Neural cell (in vitro differentiated cells): ENCODE data around the gene MAP3K13. TPM values are rescaled to one million over a fixed set of nuclear protein-coding genes. Genes with fewer than 3 reads are reported as not detected.

Source experiments
- H2AFZ ChIP-seq: fragments of 200-600, 300-800 bp; sonication (generic), shearing (Covaris generic); 2 replicates; pipeline ENCODE4 v1.6.0; 2014; ENCODE audit warnings: low read depth, mild to moderate bottlenecking, antibody characterized with exemption, low read length, moderate library complexity
- H3F3A ChIP-seq: fragments of 200-600 bp; shearing (Covaris generic); 2 replicates; pipeline ENCODE4 v1.6.1; 2016; ENCODE audit warnings: mild to moderate bottlenecking, moderate library complexity, mixed read lengths, antibody characterized with exemption, low read length; ENCODE audit not compliant: insufficient read depth, poor library complexity, severe bottlenecking
- H3K27ac ChIP-seq: fragments of 200-600, 300-800 bp; sonication (generic), shearing (Covaris generic); 2 replicates; pipeline ENCODE4 v1.5.1; 2014; ENCODE audit warnings: mild to moderate bottlenecking, low read length, moderate library complexity
- H3K27me3 ChIP-seq: fragments of 300-800, 200-600 bp; sonication (generic), shearing (Covaris generic); 2 replicates; pipeline ENCODE4 v1.6.0; 2014; ENCODE audit warnings: mild to moderate bottlenecking, low read depth, low read length, moderate library complexity; ENCODE audit not compliant: insufficient read depth
- H3K36me3 ChIP-seq: fragments of 300-800, 200-600 bp; sonication (generic), shearing (Covaris generic); 2 replicates; pipeline ENCODE4 v1.5.1; 2014; ENCODE audit warnings: mild to moderate bottlenecking, antibody characterized with exemption, low read length, moderate library complexity; ENCODE audit not compliant: insufficient read depth
- H3K4me2 ChIP-seq: fragments of 300-800, 200-600 bp; sonication (generic), shearing (Covaris generic); 2 replicates; pipeline ENCODE4 v1.6.0; 2014; ENCODE audit warnings: mild to moderate bottlenecking, low read length
- H3K4me3 ChIP-seq: fragments of 300-800, 200-600 bp; sonication (generic), shearing (Covaris generic); 2 replicates; pipeline ENCODE4 v1.5.1; 2014; ENCODE audit warnings: mild to moderate bottlenecking, low read length, moderate library complexity
- H3K79me2 ChIP-seq: fragments of 200-600 bp; shearing (Covaris generic); replicated peaks from 2 replicates; pipeline ENCODE4 v1.6.0; 2014; ENCODE audit warnings: mild to moderate bottlenecking, low read length, moderate library complexity; ENCODE audit not compliant: insufficient read depth
- H3K9ac ChIP-seq: fragments of 300-800, 200-600 bp; sonication (generic), shearing (Covaris generic); 2 replicates; pipeline ENCODE4 v1.6.1; 2016; ENCODE audit warnings: mild to moderate bottlenecking, low read length, mixed read lengths
- H3K9me2 ChIP-seq: fragments of 200-600 bp; shearing (Covaris generic); 2 replicates; pipeline ENCODE4 v1.6.1; 2016; ENCODE audit warnings: mild to moderate bottlenecking, low read length, mixed read lengths; ENCODE audit not compliant: insufficient read depth
- H3K9me3 ChIP-seq: fragments of 200-600, 300-800 bp; sonication (generic), shearing (Covaris generic); 2 replicates; pipeline ENCODE4 v1.6.1; 2016; ENCODE audit warnings: mild to moderate bottlenecking, mixed run types, low read length, moderate library complexity, mixed read lengths
- H4K20me1 ChIP-seq: fragments of 200-600 bp; shearing (Covaris generic); 2 replicates; pipeline ENCODE4 v1.6.1; 2016; ENCODE audit warnings: mild to moderate bottlenecking, mixed run types; ENCODE audit not compliant: insufficient read depth
- CTCF ChIP-seq: fragments of 450-650 bp; IDR thresholded peaks from 2 replicates; pipeline ENCODE4 v1.5.1; 2014; ENCODE audit warnings: antibody characterized with exemption, mild to moderate bottlenecking, moderate library complexity; ENCODE audit not compliant: poor library complexity, severe bottlenecking
- EP300 ChIP-seq: fragments of 450-650 bp; conservative IDR thresholded peaks from 2 replicates; pipeline ENCODE4 v1.6.1; 2014; ENCODE audit warnings: antibody characterized with exemption, mild to moderate bottlenecking, moderate library complexity; ENCODE audit not compliant: poor library complexity, severe bottlenecking
- EZH2 ChIP-seq: fragments of 200-600, 300-800 bp; shearing (Covaris generic), sonication (generic); IDR thresholded peaks from 2 replicates; pipeline ENCODE4 v1.6.1; 2014; ENCODE audit warnings: antibody characterized with exemption, low read length, borderline replicate concordance, mild to moderate bottlenecking; ENCODE audit not compliant: insufficient read depth, poor library complexity, severe bottlenecking
- MXI1 ChIP-seq: fragments of 450-650 bp; conservative IDR thresholded peaks from 2 replicates; pipeline ENCODE4 v1.6.1; 2014; ENCODE audit warnings: antibody characterized with exemption, mild to moderate bottlenecking; ENCODE audit not compliant: poor library complexity, severe bottlenecking
- POLR2AphosphoS5 ChIP-seq: IDR thresholded peaks from 2 replicates; pipeline ENCODE4 v1.6.1; 2012
- RAD21 ChIP-seq: fragments of 450-650 bp; conservative IDR thresholded peaks from 2 replicates; pipeline ENCODE4 v1.6.1; 2014; ENCODE audit warnings: antibody characterized with exemption, mild to moderate bottlenecking, moderate library complexity
- SMC3 ChIP-seq: fragments of 450-650 bp; conservative IDR thresholded peaks from 2 replicates; pipeline ENCODE4 v1.6.1; 2014; ENCODE audit warnings: antibody characterized with exemption, mild to moderate bottlenecking, moderate library complexity; ENCODE audit not compliant: poor library complexity
- TAF1 ChIP-seq: IDR thresholded peaks from 2 replicates; pipeline ENCODE4 v1.6.1; 2012; ENCODE audit warnings: low read depth
- polyA plus RNA-seq: library from polyadenylated mRNA; depleted of rRNA; stranded (reverse); fragments of >200 nt; gene quantifications from 2 replicates; pipeline ENCODE4 v1.2.3, GENCODE V29; 2014
- TF ChIP-seq, protein P1 (sequence below): IDR thresholded peaks from 2 replicates; pipeline ENCODE4 v1.6.1; 2012; ENCODE audit warnings: borderline replicate concordance

MAP3K13 gene
- polyA plus RNA-seq, 1 donor from 2014 or later, result 33.8 TPM

DNA sequence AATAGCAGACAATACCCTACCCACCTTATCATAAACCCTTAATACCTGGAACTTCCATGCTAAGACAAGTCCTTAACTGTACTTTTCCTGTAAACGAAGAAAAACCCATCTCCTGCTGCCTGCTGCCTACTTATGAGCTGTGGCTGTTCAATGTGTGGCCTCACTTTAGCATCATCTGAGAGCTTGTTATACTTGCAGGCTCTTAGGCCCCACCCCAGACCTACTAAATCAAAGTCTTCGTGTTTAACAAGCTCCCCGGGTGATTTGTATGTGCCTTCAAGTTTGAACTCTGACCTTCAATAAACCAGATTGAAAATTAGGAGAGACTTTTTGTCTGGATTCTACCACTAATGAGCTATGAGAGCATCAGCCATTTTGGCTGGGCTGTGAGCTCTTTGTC is 106.6 kb downstream of the MAP3K13 start:
- no peak overlapping the region for H3K4me3 ChIP-seq
- H3K9me2 ChIP-seq, result no peaks in the 10 kb centered on the region
- no peak for TF ChIP-seq SMC3
- no peak for TF ChIP-seq POLR2AphosphoS5
- no peak for TF ChIP-seq CTCF
- TF ChIP-seq EZH2, result no peak
- H3F3A ChIP-seq, result no peaks in the 10 kb centered on the region
- H3K9ac ChIP-seq, result no peak overlapping the region
- H4K20me1 ChIP-seq, result no peaks in the 10 kb centered on the region
- H3K79me2 ChIP-seq, result no peaks in the 10 kb centered on the region
- no peak overlapping the region for H3K27ac ChIP-seq
- H3K36me3 ChIP-seq, result peaks cover 7% of the 10 kb centered on the region
- no peaks in the 10 kb centered on the region for H3K27me3 ChIP-seq
- no peak overlapping the region for H3K4me2 ChIP-seq
- H3K9me3 ChIP-seq, result no peaks in the 10 kb centered on the region
- H2AFZ ChIP-seq, result no peak overlapping the region

GRCh38 chr3:185470323-185470722 is 107.4 kb downstream of the MAP3K13 start:
- TF ChIP-seq EP300, result no peak
- TF ChIP-seq SMC3, result no peak
- no peak for TF ChIP-seq TAF1
- TF ChIP-seq CTCF, result no peak
- TF ChIP-seq, protein P1, sequence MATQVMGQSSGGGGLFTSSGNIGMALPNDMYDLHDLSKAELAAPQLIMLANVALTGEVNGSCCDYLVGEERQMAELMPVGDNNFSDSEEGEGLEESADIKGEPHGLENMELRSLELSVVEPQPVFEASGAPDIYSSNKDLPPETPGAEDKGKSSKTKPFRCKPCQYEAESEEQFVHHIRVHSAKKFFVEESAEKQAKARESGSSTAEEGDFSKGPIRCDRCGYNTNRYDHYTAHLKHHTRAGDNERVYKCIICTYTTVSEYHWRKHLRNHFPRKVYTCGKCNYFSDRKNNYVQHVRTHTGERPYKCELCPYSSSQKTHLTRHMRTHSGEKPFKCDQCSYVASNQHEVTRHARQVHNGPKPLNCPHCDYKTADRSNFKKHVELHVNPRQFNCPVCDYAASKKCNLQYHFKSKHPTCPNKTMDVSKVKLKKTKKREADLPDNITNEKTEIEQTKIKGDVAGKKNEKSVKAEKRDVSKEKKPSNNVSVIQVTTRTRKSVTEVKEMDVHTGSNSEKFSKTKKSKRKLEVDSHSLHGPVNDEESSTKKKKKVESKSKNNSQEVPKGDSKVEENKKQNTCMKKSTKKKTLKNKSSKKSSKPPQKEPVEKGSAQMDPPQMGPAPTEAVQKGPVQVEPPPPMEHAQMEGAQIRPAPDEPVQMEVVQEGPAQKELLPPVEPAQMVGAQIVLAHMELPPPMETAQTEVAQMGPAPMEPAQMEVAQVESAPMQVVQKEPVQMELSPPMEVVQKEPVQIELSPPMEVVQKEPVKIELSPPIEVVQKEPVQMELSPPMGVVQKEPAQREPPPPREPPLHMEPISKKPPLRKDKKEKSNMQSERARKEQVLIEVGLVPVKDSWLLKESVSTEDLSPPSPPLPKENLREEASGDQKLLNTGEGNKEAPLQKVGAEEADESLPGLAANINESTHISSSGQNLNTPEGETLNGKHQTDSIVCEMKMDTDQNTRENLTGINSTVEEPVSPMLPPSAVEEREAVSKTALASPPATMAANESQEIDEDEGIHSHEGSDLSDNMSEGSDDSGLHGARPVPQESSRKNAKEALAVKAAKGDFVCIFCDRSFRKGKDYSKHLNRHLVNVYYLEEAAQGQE, result no peak
- TF ChIP-seq RAD21, result no peak
- no peak for TF ChIP-seq POLR2AphosphoS5
- no peak for TF ChIP-seq EZH2
- TF ChIP-seq MXI1, result no peak
- no peaks in the 10 kb centered on the region for H3F3A ChIP-seq
- peaks cover 7% of the 10 kb centered on the region for H3K36me3 ChIP-seq
- H3K9ac ChIP-seq, result no peak overlapping the region
- no peak overlapping the region for H3K4me2 ChIP-seq
- no peaks in the 10 kb centered on the region for H3K9me2 ChIP-seq
- no peaks in the 10 kb centered on the region for H3K9me3 ChIP-seq
- H3K4me3 ChIP-seq, result no peak overlapping the region
- no peak overlapping the region for H3K27ac ChIP-seq
- H2AFZ ChIP-seq, result no peak overlapping the region
- no peaks in the 10 kb centered on the region for H3K27me3 ChIP-seq
- no peaks in the 10 kb centered on the region for H3K79me2 ChIP-seq
- no peaks in the 10 kb centered on the region for H4K20me1 ChIP-seq
